Breast epithelium (tissue), 3 donors: ENCODE measurements around the gene VPS13D.

Experiments
- POLR2A ChIP-seq: fragments of 450-650 bp; IDR thresholded peaks from one replicate; pipeline ENCODE4 v1.6.1; 2016; ENCODE audit warnings: antibody characterized with exemption, mild to moderate bottlenecking, moderate library complexity
- TF ChIP-seq, protein P1 (sequence below), 3 donors: fragments of 450-650 bp; IDR thresholded peaks; one replicate each; pipeline ENCODE4 v1.5.1; 2016 to 2017; ENCODE audit warnings: antibody characterized with exemption in 3 of 3, mild to moderate bottlenecking in 3 of 3, moderate library complexity in 3 of 3

DNA sequence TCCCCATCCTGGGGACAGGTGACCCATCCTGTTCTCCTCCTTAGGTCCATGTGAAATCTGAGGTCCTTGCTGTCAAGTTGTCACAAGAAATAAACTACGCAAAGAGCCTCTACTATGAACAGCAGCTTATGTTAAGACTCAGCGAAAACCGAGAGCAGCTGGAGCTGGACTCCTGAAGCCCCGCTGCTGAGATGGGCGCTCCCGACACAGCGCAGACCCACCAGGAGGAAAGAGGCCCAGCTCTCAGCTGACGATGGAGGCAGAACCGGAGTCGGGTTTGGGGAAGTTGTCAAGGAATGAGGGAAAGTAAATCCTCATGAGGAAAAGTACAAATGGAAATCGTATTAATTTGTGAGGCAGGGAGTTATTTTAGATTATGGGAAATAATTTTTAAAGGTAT lies 279.0 kb downstream of the VPS13D start:
- no peak for TF ChIP-seq POLR2A
- TF ChIP-seq, protein P1, sequence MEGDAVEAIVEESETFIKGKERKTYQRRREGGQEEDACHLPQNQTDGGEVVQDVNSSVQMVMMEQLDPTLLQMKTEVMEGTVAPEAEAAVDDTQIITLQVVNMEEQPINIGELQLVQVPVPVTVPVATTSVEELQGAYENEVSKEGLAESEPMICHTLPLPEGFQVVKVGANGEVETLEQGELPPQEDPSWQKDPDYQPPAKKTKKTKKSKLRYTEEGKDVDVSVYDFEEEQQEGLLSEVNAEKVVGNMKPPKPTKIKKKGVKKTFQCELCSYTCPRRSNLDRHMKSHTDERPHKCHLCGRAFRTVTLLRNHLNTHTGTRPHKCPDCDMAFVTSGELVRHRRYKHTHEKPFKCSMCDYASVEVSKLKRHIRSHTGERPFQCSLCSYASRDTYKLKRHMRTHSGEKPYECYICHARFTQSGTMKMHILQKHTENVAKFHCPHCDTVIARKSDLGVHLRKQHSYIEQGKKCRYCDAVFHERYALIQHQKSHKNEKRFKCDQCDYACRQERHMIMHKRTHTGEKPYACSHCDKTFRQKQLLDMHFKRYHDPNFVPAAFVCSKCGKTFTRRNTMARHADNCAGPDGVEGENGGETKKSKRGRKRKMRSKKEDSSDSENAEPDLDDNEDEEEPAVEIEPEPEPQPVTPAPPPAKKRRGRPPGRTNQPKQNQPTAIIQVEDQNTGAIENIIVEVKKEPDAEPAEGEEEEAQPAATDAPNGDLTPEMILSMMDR (IDR thresholded peaks at IDR 0.05), result no peak
